GM19035 (cell line): ENCODE measurements around the gene TMEM59L.

Experiments used
- ATAC-seq: cut with Tn5 transposase; IDR thresholded peaks from one replicate; pipeline ENCODE4 v1.9.1; 2021; ENCODE audit not compliant: unreplicated experiment

The TMEM59L gene

DNA sequence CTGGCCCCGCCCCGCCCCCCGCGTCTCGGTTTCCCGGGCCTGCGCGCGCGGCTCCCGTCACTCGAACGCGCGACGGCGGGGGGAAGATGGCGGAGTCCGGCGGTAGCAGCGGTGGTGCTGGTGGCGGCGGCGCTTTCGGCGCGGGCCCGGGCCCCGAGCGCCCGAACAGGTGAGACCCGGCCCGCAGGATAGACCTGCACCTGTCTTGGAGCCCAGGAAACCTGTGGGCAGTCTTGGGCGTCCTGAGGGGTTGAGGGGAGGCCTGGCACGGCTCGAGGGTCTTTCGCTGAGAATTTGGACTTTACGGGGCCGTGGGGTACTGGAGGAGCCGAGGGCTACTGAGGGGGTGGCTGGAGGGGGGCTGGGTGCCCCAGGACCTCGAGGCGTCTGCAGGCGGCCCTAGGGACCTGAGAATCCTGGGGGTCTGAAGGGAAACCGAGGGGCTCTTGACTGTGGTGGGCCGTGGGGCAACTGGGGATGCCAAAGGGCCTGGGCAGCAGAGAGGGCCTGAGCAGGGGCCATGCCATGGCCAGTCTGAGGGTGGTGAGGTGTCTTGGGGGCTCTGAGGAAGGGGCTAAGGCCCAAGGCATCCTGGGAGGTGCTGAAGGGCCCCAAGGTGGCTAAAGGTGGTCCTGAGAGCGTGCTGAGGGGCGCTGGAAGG lies 24.4 kb downstream of the TMEM59L start, which contains the start of gene KLHL26:
Gene KLHL26, plus strand, starts transcription at position 60 of the 661 bp plus-strand sequence. Its CDS starts 27 bp downstream, at position 87.
- no peak for ATAC-seq

DNA sequence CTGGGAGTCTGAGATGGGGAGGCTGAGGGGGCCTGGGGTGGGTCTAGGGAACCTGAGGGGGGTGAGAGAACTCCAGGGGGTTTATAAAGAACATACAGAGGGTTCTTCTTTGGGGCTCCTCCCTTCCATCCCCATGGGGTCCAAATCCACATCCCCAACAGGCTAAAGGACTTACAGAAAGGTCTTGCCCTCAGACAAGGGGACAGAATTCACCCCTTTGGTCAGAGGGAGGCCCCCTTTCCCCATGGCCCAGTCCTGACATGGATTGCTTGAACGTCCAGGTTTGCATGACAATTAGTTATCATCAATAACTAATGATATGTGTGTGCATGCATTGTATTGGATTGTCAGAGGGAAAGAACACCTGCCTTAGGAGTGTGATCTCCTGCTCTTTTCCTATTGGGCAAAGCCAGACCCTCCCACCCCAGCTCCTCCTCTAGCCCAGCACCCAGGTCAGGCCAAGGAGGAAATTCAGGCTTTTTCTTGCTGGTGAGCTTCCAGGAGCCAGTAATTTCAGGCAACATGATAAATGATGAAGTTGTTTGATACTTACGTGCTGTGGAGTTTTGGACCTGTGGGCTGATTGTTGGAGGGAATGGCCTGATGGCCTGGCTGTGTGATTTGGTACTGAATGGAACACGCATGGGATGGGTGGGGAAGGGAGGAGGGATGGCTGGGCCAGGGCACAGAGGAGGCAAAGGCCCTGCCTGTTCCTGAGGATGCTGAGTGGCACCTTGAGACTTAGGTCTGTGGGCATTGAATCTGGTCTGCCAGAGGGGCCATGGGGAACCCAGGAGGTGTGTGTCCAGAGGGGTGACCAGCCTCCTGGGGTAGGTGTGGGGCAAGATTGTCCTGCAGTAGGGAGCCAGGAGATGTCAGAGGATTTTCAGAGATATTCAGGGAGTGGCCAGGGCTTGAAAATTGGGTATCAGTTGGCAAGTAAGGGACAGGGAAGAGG lies 25.3 kb downstream of the TMEM59L start:
- no peak for ATAC-seq

GRCh38 chr19:18639706-18640243 lies 27.1 kb downstream of the TMEM59L start:
- no peak for ATAC-seq

GRCh38 chr19:18644196-18645034 lies 31.7 kb downstream of the TMEM59L start:
- no peak for ATAC-seq

DNA sequence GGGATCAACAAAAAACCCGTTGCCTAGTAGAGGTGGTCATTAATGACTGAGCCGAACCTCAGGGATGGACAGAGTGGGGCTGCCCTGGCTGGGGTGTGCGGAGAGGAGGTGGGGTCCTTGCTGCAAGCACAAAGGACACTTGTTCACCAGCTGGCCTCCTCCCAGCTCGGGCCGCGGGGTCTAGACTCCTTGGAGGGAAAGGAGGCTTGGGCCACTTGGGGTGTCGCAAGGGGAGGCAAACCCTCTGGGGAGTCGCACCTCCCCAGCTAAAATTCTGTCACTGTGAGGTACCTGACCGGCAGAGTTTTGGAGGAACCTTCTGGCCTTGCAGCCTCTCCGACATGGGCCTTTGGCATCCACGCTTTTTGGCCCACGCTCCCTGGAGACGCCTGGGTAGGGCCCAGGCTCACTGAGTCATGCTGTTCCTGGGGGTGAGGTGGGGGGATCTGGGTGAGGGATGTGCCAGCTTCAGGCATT lies 32.4 kb downstream of the TMEM59L start:
- ATAC-seq, result no peak

DNA sequence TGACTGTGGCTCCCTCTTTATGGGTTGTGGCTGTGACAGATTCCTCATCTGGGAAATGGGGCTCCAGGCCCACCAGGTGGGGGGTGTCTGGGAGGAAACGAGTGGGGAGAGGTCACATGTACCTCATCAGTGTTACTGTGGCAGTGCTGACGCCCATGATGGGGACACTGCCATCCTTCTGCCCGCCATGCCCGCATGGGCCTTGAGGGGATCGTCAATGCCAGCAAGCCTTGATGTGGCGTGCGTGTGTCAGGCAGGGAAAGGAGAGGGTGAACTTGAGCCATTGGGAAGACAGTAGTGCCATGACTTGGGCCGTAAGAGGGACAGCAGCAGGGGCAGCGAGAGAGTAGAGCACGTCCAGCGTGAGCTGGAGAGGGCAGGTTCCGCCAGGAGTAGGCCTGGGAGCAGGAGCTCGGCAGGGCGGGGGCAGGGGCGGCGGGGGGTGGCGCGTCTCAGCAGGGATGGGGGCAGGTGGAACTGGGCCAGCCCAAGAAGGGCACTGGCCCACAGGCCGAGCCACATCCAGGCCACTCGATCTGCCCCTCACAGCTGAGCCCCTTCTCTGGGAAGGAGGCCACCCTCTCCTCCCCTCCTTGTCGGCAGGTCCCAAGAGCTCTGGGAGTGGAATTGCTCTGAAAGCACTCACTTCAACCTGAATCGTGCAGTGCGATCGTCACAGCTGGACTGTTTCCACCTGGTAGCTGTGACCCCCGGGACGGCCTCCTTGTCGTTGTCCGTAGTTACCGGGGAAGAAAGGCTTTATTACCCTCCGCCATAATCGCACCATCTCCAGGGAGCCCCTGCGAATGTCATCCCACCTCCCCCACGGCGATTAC lies 34.1 kb downstream of the TMEM59L start:
- no peak for ATAC-seq

DNA sequence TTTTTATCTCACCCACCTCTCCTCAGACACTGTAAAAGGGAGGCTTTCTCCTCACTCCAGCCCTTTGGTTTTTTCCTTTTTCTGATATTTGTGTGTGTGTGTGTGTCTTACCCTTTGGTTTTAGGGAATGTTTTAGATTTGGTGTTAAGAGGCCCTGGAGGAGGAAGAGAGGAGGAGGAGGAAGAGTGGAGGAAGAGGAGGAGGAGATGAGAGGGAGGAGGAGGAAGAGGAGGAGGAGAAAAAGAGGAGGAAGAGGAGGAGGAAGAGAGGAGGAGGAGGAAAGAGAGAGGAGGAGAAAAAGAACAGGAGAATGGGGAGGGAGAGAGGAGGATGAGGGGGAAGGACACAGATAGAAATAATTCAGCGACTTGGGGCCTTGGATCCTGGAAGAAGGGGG lies 34.7 kb downstream of the TMEM59L start:
- ATAC-seq, result no peak

DNA sequence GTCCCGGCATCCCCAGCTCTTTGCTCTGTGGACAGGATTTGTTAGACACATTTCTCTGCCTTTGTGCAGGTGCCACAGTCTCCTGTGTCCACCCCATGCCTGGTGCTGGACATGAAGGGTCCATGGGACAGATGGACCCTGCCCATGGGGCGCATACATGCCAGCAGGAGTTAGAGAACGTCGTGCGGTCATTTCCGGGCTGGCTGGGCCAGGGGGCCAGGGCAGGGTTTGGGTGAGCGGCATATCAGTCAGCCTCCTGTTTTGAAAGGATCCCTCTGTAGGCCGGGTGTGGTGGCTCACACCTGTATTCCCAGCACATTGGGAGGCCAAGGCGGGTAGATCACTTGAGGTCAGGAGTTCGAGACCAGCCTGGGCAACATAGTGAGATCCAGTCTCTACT lies 35.1 kb downstream of the TMEM59L start:
- ATAC-seq, result no peak

GRCh38 chr19:18648973-18649315 lies 36.3 kb downstream of the TMEM59L start:
- no peak for ATAC-seq

GRCh38 chr19:18649371-18650020 lies 36.8 kb downstream of the TMEM59L start:
- no peak for ATAC-seq

DNA sequence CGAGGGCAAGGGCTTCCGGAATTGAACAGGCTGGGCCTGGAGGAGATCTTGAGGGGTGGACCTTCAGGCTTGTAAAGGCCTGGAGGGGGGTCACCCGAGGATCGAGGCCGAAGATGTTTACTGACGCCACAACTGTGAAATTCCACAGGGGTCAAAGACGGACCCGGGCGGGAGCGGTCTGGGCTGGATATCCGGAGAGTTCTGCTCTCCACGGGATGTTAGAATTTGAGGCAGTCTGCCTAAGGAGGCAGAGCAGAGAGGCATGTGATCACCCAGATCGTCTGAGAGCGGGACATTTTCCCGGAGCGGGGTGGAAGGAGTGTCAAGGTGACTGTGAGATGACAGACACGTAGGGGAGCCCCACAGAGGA lies 37.3 kb downstream of the TMEM59L start:
- ATAC-seq, result no peak

DNA sequence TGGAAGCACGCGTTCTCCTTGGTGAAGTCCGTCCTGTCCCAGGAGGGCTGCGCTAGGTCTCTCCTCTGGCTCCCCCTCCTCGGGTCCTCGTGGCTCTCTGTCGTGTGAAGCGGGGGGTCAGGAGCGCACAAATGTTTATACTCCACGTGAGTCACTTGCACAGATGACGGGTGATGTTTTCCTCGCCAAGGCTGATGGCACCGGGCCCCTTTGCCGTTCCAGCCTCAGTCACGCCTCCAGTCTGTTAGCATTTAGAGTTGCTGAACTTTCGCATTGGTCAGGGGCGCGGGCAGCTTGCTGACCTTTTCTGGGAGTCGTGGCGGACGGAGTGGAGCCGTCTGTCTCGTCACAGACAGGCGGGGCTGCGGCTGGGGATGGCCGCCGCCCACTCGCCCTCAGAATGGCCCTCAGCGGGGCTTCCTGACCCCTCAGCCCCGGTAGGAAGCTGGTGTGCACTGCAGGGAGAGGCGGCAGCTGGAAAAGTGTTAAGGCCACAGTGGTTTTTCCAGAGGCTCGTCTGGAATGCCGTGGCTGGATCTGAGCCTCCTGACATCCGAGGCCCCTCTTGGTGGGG lies 37.9 kb downstream of the TMEM59L start:
- no peak for ATAC-seq

GRCh38 chr19:18651300-18651699 lies 38.6 kb downstream of the TMEM59L start:
- ATAC-seq, result no peak

DNA sequence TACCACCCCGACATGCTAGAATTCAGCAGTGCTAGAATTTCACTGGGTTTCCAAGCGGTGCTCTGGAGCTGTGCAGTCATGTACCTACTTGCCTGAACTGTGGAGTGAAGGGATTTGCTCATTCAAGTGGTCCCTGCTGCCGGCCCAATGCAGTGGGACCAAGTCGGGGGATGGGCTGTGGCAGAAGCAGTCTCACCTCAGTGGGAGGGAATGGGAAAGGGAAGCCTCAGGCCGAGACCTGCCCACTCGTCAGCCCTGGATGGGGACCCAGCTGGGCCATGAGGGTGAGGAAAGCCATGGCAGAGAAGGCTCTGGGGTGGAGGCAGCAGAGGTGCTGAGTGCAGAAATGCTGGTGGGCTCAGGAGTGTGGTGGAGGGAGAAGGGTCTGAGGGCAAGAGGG lies 39.1 kb downstream of the TMEM59L start:
- ATAC-seq, result no peak

GRCh38 chr19:18653853-18654252 lies 41.2 kb downstream of the TMEM59L start:
- ATAC-seq, result no peak

GRCh38 chr19:18654469-18654868 lies 41.8 kb downstream of the TMEM59L start:
- no peak for ATAC-seq

DNA sequence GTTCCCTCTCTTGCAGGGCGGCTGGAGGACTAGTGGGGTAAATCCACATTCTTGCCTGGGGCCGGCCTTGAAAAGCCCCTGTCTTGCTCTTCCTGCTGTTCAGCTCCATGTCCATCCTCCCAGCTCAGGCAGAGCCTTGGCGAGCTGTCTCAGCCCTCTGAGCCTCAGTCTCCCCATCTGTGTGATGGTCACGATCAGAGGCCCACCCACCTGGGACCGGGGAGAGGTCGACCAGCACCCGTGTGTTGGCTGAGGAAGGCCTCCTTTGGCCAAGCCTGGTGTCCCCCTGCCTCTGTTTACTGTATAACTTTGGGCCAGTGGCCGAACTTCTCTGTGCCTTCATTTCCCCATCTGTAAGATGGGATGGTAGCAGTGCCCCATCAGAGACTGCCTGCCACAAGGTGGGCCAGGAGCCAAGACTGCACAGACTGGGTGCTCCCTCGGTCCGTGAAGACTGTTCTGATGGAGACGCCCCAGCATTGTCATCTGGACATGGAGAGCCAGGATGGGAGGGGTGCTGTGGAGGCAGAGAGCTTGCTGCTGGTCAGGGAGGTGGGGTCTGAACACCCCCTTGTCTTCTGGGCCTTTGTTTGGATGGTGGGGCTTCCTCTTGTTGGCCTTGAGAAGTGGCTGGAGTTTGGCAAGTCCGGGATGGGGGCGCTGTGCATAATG lies 42.6 kb downstream of the TMEM59L start:
- no peak for ATAC-seq

- no peak for ATAC-seq
Observed at GRCh38 chr19:18656337-18657086, 43.8 kb downstream of the TMEM59L start.
